MCF 10A (cell line): ENCODE results near the gene TOPBP1. TPM values are rescaled to one million over a fixed set of nuclear protein-coding genes. Genes with fewer than 3 reads are reported as not detected.

ENCODE experiments used
- BruUV-seq: library from RNA; stranded (reverse); fragments of 400-500 nt; replicated peaks from 2 replicates; lab custom pipeline; 2021; lab: Mats Ljungman, UMichigan
- CTCF ChIA-PET: fragments of 300-600 bp; sonication (Branson Sonifier 250); formaldehyde crosslinking; extraction: SDS; loops from one replicate; lab custom pipeline; 2021; ENCODE audit warnings: antibody characterized with exemption, inconsistent platforms; lab: Yijun Ruan, JAX
- POLR2A ChIA-PET: fragments of 300-600, 350-650 bp; sonication (Branson Sonifier 250); formaldehyde crosslinking; extraction: SDS; loops from one replicate; lab custom pipeline; 2020; ENCODE audit warnings: antibody characterized with exemption, inconsistent platforms; lab: Yijun Ruan, JAX
- DNase-seq: peaks from one replicate; pipeline ENCODE4 v3.0.0-alpha.2; 2018; ENCODE audit not compliant: unreplicated experiment
- H3K27ac Mint-ChIP-seq: one replicate; pipeline ENCODE4 v1.8.0; 2022; ENCODE audit warnings: mild to moderate bottlenecking, low read depth, mixed read lengths; ENCODE audit not compliant: unreplicated experiment
- H3K27me3 Mint-ChIP-seq: one replicate; pipeline ENCODE4 v1.8.0; 2022; ENCODE audit warnings: mixed read lengths; ENCODE audit not compliant: insufficient read depth, unreplicated experiment
- H3K36me3 Mint-ChIP-seq: one replicate; pipeline ENCODE4 v1.8.0; 2022; ENCODE audit warnings: mild to moderate bottlenecking, moderate library complexity, mixed read lengths; ENCODE audit not compliant: insufficient read depth, unreplicated experiment
- H3K4me1 Mint-ChIP-seq: one replicate; pipeline ENCODE4 v1.8.0; 2022; ENCODE audit warnings: mixed read lengths; ENCODE audit not compliant: insufficient read depth, unreplicated experiment
- H3K4me3 Mint-ChIP-seq: one replicate; pipeline ENCODE4 v1.8.0; 2022; ENCODE audit warnings: mild to moderate bottlenecking, moderate library complexity, mixed read lengths; ENCODE audit not compliant: unreplicated experiment
- H3K9me3 Mint-ChIP-seq: one replicate; pipeline ENCODE4 v1.8.0; 2022; ENCODE audit warnings: mixed read lengths; ENCODE audit not compliant: unreplicated experiment
- CTCF ChIP-seq: fragments of 200-600 bp; IDR thresholded peaks from one replicate; pipeline ENCODE4 v1.8.0; 2022; ENCODE audit warnings: antibody characterized with exemption, mild to moderate bottlenecking; ENCODE audit not compliant: unreplicated experiment
- intact Hi-C: fragments of 100-400 bp; cut with micrococcal nuclease; formaldehyde crosslinking; loops from 2 replicates; pipeline ENCODE4 v1.14.1; 2022
- total RNA-seq: library from RNA; stranded (reverse); gene quantifications from 2 replicates; pipeline ENCODE4 v1.2.3, GENCODE V29; 2022

TOPBP1 gene
- total RNA-seq, 1 experiment from 2014 or later = 27.7 TPM

- peak overlapping the region; percentile 64 for H3K27ac Mint-ChIP-seq
Observed at GRCh38 chr3:133663569-133664313, 2.0 kb upstream of the TOPBP1 start.

GRCh38 chr3:133662278-133662651 is 524 bp upstream of the TOPBP1 start:
- ChIA-PET POLR2A (interaction anchor here (0.7 to 2.0 kb wide), 9 partner anchors 13 to 940 kb away, joined by 3 to 7 read pairs (median 3); partner anchors contain the start of gene NPHP3), CTCF (interaction anchor here (0.6 to 1.2 kb wide), 6 partner anchors 10 to 676 kb away, joined by 3 to 4 read pairs (median 4); no protein-coding TSS in a partner anchor)
- intact Hi-C loops = loop anchor here (5.0 to 10.0 kb wide), 3 partner anchors 175 to 265 kb away; no protein-coding TSS in a partner anchor
- Mint-ChIP-seq H3K27me3 (no peaks in the 10 kb centered on the region), H3K36me3 (peaks cover 22% of the 10 kb centered on the region), H3K27ac (peak overlapping the region; percentile 91), H3K4me3 (peak overlapping the region; percentile 94), H3K9me3 (no peaks in the 10 kb centered on the region), H3K4me1 (peaks cover 22% of the 10 kb centered on the region)
- no peak for TF ChIP-seq CTCF
- BruUV-seq = TSS peak; percentile 84
- peak; percentile 41 for DNase-seq

More at GRCh38 chr3:133663569-133664313, 2.0 kb upstream of the TOPBP1 start:
- TF ChIP-seq CTCF = peak; percentile 51
- H3K4me3 Mint-ChIP-seq = peak overlapping the region; percentile 45
- ChIA-PET CTCF (interaction anchor here (0.6 to 2.3 kb wide), 9 partner anchors 10 to 1146 kb away, joined by 3 to 12 read pairs (median 4); no protein-coding TSS in a partner anchor), POLR2A (no interaction called here)
- no TSS peak for BruUV-seq
- intact Hi-C loops = loop anchor here (5.0 to 10.0 kb wide), 3 partner anchors 176 to 264 kb away; no protein-coding TSS in a partner anchor
- H3K36me3 Mint-ChIP-seq = peaks cover 7% of the 10 kb centered on the region
- H3K9me3 Mint-ChIP-seq = no peaks in the 10 kb centered on the region
- no peaks in the 10 kb centered on the region for H3K27me3 Mint-ChIP-seq
- DNase-seq = peak; percentile 72
- H3K4me1 Mint-ChIP-seq = peaks cover 22% of the 10 kb centered on the region

GRCh38 chr3:133659806-133660205 is 1.9 kb downstream of the TOPBP1 start:
- Mint-ChIP-seq H3K4me3 (peak overlapping the region; percentile 94), H3K36me3 (peaks cover 46% of the 10 kb centered on the region), H3K4me1 (peaks cover 22% of the 10 kb centered on the region), H3K9me3 (no peaks in the 10 kb centered on the region), H3K27me3 (no peaks in the 10 kb centered on the region), H3K27ac (peak overlapping the region; percentile 91)
- ChIA-PET POLR2A (no interaction called here), CTCF (interaction anchor here (0.8 kb wide), 1 partner anchor 148 kb away, joined by 3 read pairs; no protein-coding TSS in a partner anchor)
- no peak for TF ChIP-seq CTCF
- no peak for DNase-seq
- intact Hi-C loops = loop anchor here (5.0 to 10.0 kb wide), 3 partner anchors 173 to 267 kb away; no protein-coding TSS in a partner anchor
- no TSS peak for BruUV-seq

- H3K4me1 Mint-ChIP-seq = peaks cover 16% of the 10 kb centered on the region
- peak; percentile 11 for DNase-seq
- BruUV-seq = no TSS peak
- H3K9me3 Mint-ChIP-seq = no peaks in the 10 kb centered on the region
- peaks cover 80% of the 10 kb centered on the region for H3K36me3 Mint-ChIP-seq
- no peak overlapping the region for H3K4me3 Mint-ChIP-seq
- intact Hi-C loops = no loop called here
- no peak for TF ChIP-seq CTCF
- H3K27me3 Mint-ChIP-seq = no peaks in the 10 kb centered on the region
- POLR2A ChIA-PET = interaction anchor here (0.6 to 0.8 kb wide), 2 partner anchors 9 to 165 kb away, joined by 3 to 4 read pairs; no protein-coding TSS in a partner anchor
- H3K27ac Mint-ChIP-seq = no peak overlapping the region
- CTCF ChIA-PET = no interaction called here
Observed at GRCh38 chr3:133655731-133656515, 5.8 kb downstream of the TOPBP1 start.
